OCI-LY7 (cell line): Measurements from ENCODE around the gene CRYM. TPM values are rescaled to one million over a fixed set of nuclear protein-coding genes. Genes with fewer than 3 reads are reported as not detected.
A peak's percentile ranks its signal among the peaks of the same experiment; 100 is the strongest.

Experiments used
- BruUV-seq: library from RNA; stranded (reverse); fragments of 400-500 nt; replicated peaks from 2 replicates; lab custom pipeline; 2021; lab: Mats Ljungman, UMichigan
- CTCF ChIA-PET: fragments of 300-600 bp; sonication (Branson Sonifier 250); formaldehyde crosslinking; loops from one replicate; lab custom pipeline; 2022; ENCODE audit warnings: antibody characterized with exemption; ENCODE audit not compliant: unreplicated experiment; lab: Charles Lee
- POLR2A ChIA-PET: fragments of 300-600 bp; sonication (Branson Sonifier 250); formaldehyde crosslinking; loops from one replicate; lab custom pipeline; 2022; ENCODE audit warnings: antibody characterized with exemption; lab: Charles Lee
- DNase-seq: peaks from one replicate; pipeline ENCODE4 v3.0.0-alpha.2; 2015; ENCODE audit warnings: low spot score
- H2AFZ ChIP-seq: fragments of 200-600 bp; sonication (generic), shearing (Covaris generic); 2 replicates; pipeline ENCODE4 v1.6.1; 2014; ENCODE audit warnings: mild to moderate bottlenecking, antibody characterized with exemption, low read length, moderate library complexity
- H3K27ac ChIP-seq: fragments of 200-600 bp; sonication (generic); 2 replicates; pipeline ENCODE4 v1.5.1; 2014; ENCODE audit warnings: mixed run types, low read depth, mild to moderate bottlenecking, moderate library complexity, low read length, inconsistent platforms; ENCODE audit not compliant: poor library complexity, severe bottlenecking
- H3K36me3 ChIP-seq: fragments of 200-600 bp; sonication (generic); 2 replicates; pipeline ENCODE4 v1.6.1; 2014; ENCODE audit warnings: mild to moderate bottlenecking, antibody characterized with exemption, low read length, moderate library complexity, mixed read lengths; ENCODE audit not compliant: insufficient read depth
- H3K4me1 ChIP-seq: fragments of 200-600 bp; sonication (generic); 2 replicates; pipeline ENCODE4 v1.5.1; 2014; ENCODE audit warnings: mild to moderate bottlenecking, low read length; ENCODE audit not compliant: insufficient read depth, poor library complexity, severe bottlenecking
- H3K4me2 ChIP-seq: fragments of 200-600 bp; sonication (generic); 2 replicates; pipeline ENCODE4 v1.6.1; 2014; ENCODE audit warnings: mild to moderate bottlenecking, low read length
- H3K4me3 ChIP-seq: fragments of 200-600 bp; sonication (generic); 2 replicates; pipeline ENCODE4 v1.5.1; 2014; ENCODE audit warnings: mild to moderate bottlenecking, low read depth, low read length; ENCODE audit not compliant: poor library complexity, severe bottlenecking
- H3K79me2 ChIP-seq: fragments of 200-600 bp; sonication (generic); 2 replicates; pipeline ENCODE4 v1.6.1; 2016; ENCODE audit warnings: low read depth, mild to moderate bottlenecking, low read length, moderate library complexity, mixed read lengths; ENCODE audit not compliant: insufficient read depth
- H3K9me2 ChIP-seq: fragments of 200-600 bp; sonication (generic); 2 replicates; pipeline ENCODE4 v1.6.1; 2016; ENCODE audit warnings: mild to moderate bottlenecking, low read length, mixed read lengths; ENCODE audit not compliant: insufficient read depth
- H3K9me3 ChIP-seq: fragments of 200-600 bp; sonication (generic); 2 replicates; pipeline ENCODE4 v1.6.1; 2014; ENCODE audit warnings: mild to moderate bottlenecking, mixed run types, low read length, mixed read lengths
- H4K20me1 ChIP-seq: fragments of 200-600 bp; sonication (generic); 2 replicates; pipeline ENCODE4 v1.6.1; 2014; ENCODE audit warnings: mild to moderate bottlenecking, antibody characterized with exemption, low read length, moderate library complexity, mixed read lengths; ENCODE audit not compliant: insufficient read depth
- CTCF ChIP-seq: fragments of 200-600 bp; sonication (generic); conservative IDR thresholded peaks from 2 replicates; pipeline ENCODE4 v1.5.1; 2014; ENCODE audit warnings: mild to moderate bottlenecking, antibody characterized with exemption, low read length, moderate library complexity, mixed read lengths
- EZH2phosphoT487 ChIP-seq: fragments of 200-600 bp; sonication (generic); IDR thresholded peaks from 2 replicates; pipeline ENCODE4 v1.6.1; 2018; ENCODE audit warnings: low read depth, borderline replicate concordance, mild to moderate bottlenecking, mixed run types, antibody characterized with exemption, low read length, moderate library complexity, mixed read lengths
- intact Hi-C: fragments of 100-400 bp; cut with micrococcal nuclease; formaldehyde crosslinking; loops from one replicate; pipeline ENCODE4 v1.10.0; 2022; ENCODE audit not compliant: unreplicated experiment
- total RNA-seq, 2 experiments: library from RNA; depleted of rRNA in 1 of 2; stranded (reverse); fragments of >200 nt in 1 of 2; shearing (Covaris generic) in 1 of 2; gene quantifications; 2 replicates each; pipeline ENCODE4 v1.2.3, GENCODE V29; 2014 to 2022

The CRYM gene
- total RNA-seq, 2 experiments from 2014 or later: 0.23 to 0.28 TPM

DNA sequence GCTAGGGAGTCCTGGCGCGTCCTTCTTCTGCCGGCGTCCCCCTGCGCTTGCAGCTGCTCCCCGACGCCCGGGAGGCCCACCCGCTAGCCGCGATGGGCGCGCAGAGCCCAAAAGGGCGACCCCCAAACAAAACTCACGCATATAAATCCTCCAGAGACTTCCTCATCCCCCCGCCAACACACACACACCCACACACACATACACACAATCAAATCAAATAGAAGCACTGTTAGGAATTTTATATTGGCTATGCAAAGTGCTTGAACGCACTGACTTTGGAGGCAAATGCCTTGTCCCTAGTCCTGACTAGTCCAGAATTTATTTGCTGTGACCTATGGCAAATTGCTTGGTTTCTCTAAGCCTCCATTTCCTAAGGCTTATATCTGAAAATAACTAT is 23.8 kb upstream of the CRYM start:
- H3K9me3 ChIP-seq: no peaks in the 10 kb centered on the region
- H3K9me2 ChIP-seq: no peaks in the 10 kb centered on the region
- ChIA-PET POLR2A (interaction anchor here (0.9 to 1.7 kb wide), 3 partner anchors 14 to 142 kb away, joined by 3 to 4 read pairs (median 3); no protein-coding TSS in a partner anchor), CTCF (no interaction called here)
- peak overlapping the region; percentile 95; the same call in 1 of the 2 replicates for H2AFZ ChIP-seq
- no peaks in the 10 kb centered on the region for H4K20me1 ChIP-seq
- BruUV-seq: no TSS peak
- H3K79me2 ChIP-seq: peaks cover 21% of the 10 kb centered on the region; the same call in 1 of the 2 replicates
- no peaks in the 10 kb centered on the region for H3K36me3 ChIP-seq
- intact Hi-C loops: loop anchor here (1.0 to 10.0 kb wide), 4 partner anchors 54 to 253 kb away; no protein-coding TSS in a partner anchor
- H3K4me3 ChIP-seq: peak overlapping the region; percentile 81
- peaks cover 25% of the 10 kb centered on the region for H3K4me1 ChIP-seq
- peak overlapping the region; percentile 83 for H3K4me2 ChIP-seq
- peak overlapping the region; percentile 69 for H3K27ac ChIP-seq
- TF ChIP-seq CTCF: 0 out of 2 replicates have a peak, but pooled peaks have one; percentile 4
- no peak for TF ChIP-seq EZH2phosphoT487
- DNase-seq: no peak

GRCh38 chr16:21301168-21301894 is 23.2 kb upstream of the CRYM start:
- H3K4me1 ChIP-seq: peaks cover 25% of the 10 kb centered on the region
- no peaks in the 10 kb centered on the region for H3K36me3 ChIP-seq
- no peaks in the 10 kb centered on the region for H3K9me3 ChIP-seq
- peak overlapping the region; percentile 81 for H3K4me3 ChIP-seq
- ChIA-PET CTCF (interaction anchor here (0.7 to 1.1 kb wide), 2 partner anchors 113 to 142 kb away, joined by 4 to 5 read pairs; no protein-coding TSS in a partner anchor), POLR2A (interaction anchor here (0.7 to 1.5 kb wide), 7 partner anchors 16 to 143 kb away, joined by 3 to 6 read pairs (median 5); partner anchors contain the start of gene LDAF1)
- intact Hi-C loops: loop anchor here (1.0 to 10.0 kb wide), 4 partner anchors 55 to 253 kb away; no protein-coding TSS in a partner anchor
- BruUV-seq: no TSS peak
- H3K9me2 ChIP-seq: no peaks in the 10 kb centered on the region
- peak; percentile 88 for DNase-seq
- H3K27ac ChIP-seq: peak overlapping the region; percentile 69
- TF ChIP-seq CTCF (peak; percentile 62), EZH2phosphoT487 (no peak)
- peaks cover 21% of the 10 kb centered on the region; the same call in 1 of the 2 replicates for H3K79me2 ChIP-seq
- peak overlapping the region; percentile 83 for H3K4me2 ChIP-seq
- no peaks in the 10 kb centered on the region for H4K20me1 ChIP-seq
- H2AFZ ChIP-seq: peak overlapping the region; percentile 95
